GM12878 (cell line): ENCODE data around the gene FLVCR2.

Source experiments
- CBFB ChIP-seq: IDR thresholded peaks from 2 replicates; pipeline ENCODE4 v1.6.1; 2016; ENCODE audit warnings: antibody characterized with exemption, low read depth
- CTCF ChIP-seq, 3 experiments: IDR thresholded peaks in 2 of 3; conservative IDR thresholded peaks in 1 of 3; 2 replicates each; pipeline ENCODE4 v1.5.1; 2011; ENCODE audit warnings: low read depth in 3 of 3, low read length in 3 of 3, mild to moderate bottlenecking in 3 of 3, control low read depth in 2 of 3, moderate library complexity in 2 of 3, inconsistent platforms in 1 of 3, mixed read lengths in 1 of 3; ENCODE audit not compliant: control insufficient read depth in 2 of 3, insufficient read depth in 1 of 3; ENCODE audit errors: extremely low read depth in 1 of 3
- DPF2 ChIP-seq: fragments of 450-650 bp; IDR thresholded peaks from 2 replicates; pipeline ENCODE4 v1.6.1; 2017; ENCODE audit warnings: mild to moderate bottlenecking
- EED ChIP-seq: sonication (generic); IDR thresholded peaks from 2 replicates; pipeline ENCODE4 v1.6.1; 2016; ENCODE audit warnings: antibody characterized with exemption, low read depth
- EZH2 ChIP-seq: IDR thresholded peaks from 2 replicates; pipeline ENCODE4 v1.6.1; 2012; ENCODE audit warnings: low read depth, mild to moderate bottlenecking, control low read depth, inconsistent platforms, low read length, borderline replicate concordance; ENCODE audit not compliant: control insufficient read depth
- FOS ChIP-seq: IDR thresholded peaks from 3 replicates; pipeline ENCODE4 v1.6.1; 2011; ENCODE audit warnings: borderline replicate concordance; ENCODE audit not compliant: insufficient read length; ENCODE audit errors: extremely low read depth
- FOXK2 ChIP-seq: fragments of 450-650 bp; IDR thresholded peaks from 2 replicates; pipeline ENCODE4 v1.6.1; 2017; ENCODE audit warnings: mild to moderate bottlenecking, moderate library complexity
- MAX ChIP-seq: IDR thresholded peaks from 2 replicates; pipeline ENCODE4 v1.6.1; 2012; ENCODE audit warnings: low read depth, low read length, improper control_type of control experiment
- POLR2AphosphoS5 ChIP-seq: IDR thresholded peaks from 2 replicates; pipeline ENCODE4 v1.6.1; 2011; ENCODE audit warnings: mild to moderate bottlenecking, low read length, inconsistent platforms
- REST ChIP-seq: IDR thresholded peaks from 2 replicates; pipeline ENCODE4 v1.6.1; 2012; ENCODE audit warnings: mild to moderate bottlenecking, low read depth, low read length
- ZBTB33 ChIP-seq: fragments of 450-650 bp; IDR thresholded peaks from 2 replicates; pipeline ENCODE4 v1.6.1; 2017; ENCODE audit warnings: mild to moderate bottlenecking

GRCh38 chr14:75634848-75635247, 56.4 kb downstream of the FLVCR2 start:
- TF ChIP-seq CTCF (IDR thresholded peaks at IDR 0.05 in 2 of 3, conservative IDR thresholded peaks at IDR 0.05 in 1 of 3; ENCODE audit: control insufficient read depth in 2 of 3, extremely low read depth in 1 of 3, insufficient read depth in 1 of 3, low read depth in 3 of 3, low read length in 3 of 3), result no peak
- no peak for TF ChIP-seq MAX
- no peak for TF ChIP-seq POLR2AphosphoS5
- no peak for TF ChIP-seq DPF2
- TF ChIP-seq EZH2, result no peak
- TF ChIP-seq FOXK2, result no peak
- TF ChIP-seq EED, result no peak
- TF ChIP-seq ZBTB33, result no peak
- TF ChIP-seq FOS, result no peak
- TF ChIP-seq CBFB, result no peak
- TF ChIP-seq REST, result no peak
